ENCODE results near the gene SLC22A6.
"Not testable (repeated sequence)": the region's sequence is repeated elsewhere in the genome, so short reads cannot be mapped to it uniquely, and the experiment has no call there.

SLC22A6 gene

DNA sequence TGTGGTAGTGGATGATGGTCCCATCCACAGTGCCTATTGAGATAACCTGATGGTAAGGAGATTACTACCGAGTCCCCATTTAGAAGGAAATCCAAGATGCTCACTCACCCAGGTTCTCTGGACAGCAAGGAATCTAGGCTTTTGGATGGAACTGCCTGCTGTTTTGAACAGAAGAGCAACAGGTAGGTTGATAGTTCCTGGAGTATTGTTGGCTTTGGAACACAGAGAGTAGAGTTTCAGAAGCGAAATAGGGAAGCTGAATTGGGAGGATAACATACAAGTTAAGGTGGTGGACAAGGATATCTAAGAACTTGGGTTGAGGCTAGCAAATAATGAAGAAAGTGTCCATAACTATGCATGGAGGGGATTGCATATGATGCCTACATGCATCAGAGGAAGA is 27.6 kb downstream of the SLC22A6 start:
- no peak overlapping the region for H3K4me3 ChIP-seq (replicated peaks; ENCODE audit: low read depth, low read length)
- DNase-seq (ENCODE audit: extremely low read depth, low read depth) = no peak
- TF ChIP-seq, protein P1, sequence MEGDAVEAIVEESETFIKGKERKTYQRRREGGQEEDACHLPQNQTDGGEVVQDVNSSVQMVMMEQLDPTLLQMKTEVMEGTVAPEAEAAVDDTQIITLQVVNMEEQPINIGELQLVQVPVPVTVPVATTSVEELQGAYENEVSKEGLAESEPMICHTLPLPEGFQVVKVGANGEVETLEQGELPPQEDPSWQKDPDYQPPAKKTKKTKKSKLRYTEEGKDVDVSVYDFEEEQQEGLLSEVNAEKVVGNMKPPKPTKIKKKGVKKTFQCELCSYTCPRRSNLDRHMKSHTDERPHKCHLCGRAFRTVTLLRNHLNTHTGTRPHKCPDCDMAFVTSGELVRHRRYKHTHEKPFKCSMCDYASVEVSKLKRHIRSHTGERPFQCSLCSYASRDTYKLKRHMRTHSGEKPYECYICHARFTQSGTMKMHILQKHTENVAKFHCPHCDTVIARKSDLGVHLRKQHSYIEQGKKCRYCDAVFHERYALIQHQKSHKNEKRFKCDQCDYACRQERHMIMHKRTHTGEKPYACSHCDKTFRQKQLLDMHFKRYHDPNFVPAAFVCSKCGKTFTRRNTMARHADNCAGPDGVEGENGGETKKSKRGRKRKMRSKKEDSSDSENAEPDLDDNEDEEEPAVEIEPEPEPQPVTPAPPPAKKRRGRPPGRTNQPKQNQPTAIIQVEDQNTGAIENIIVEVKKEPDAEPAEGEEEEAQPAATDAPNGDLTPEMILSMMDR (IDR thresholded peaks at IDR 0.05; ENCODE audit: low read depth, low read length, missing control alignments) = no peak

DNA sequence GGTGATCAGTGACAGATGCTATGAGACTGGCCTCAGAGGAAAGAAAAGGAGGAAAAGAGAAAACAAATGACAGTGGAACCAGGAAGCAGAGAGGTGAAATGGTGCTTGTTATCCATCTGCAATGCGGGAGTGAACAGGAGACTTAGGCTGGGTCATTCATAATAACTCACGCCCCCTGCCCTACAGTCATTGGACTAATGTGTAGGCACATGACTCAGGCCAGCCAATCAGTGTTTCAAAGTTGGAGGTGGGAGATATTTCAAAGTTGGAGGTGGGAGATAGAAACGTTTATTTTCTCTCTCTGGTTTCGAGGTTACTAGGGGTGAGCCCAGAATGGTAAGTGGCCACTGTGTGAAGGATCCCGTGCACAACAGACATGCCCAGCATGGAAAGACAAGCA is 30.3 kb downstream of the SLC22A6 start:
- no peak overlapping the region for H3K4me3 ChIP-seq (replicated peaks; ENCODE audit: low read depth, low read length)
- TF ChIP-seq, protein P1 (IDR thresholded peaks at IDR 0.05; ENCODE audit: low read depth, low read length, missing control alignments) = no peak
- no peak for DNase-seq (ENCODE audit: extremely low read depth, low read depth)

DNA sequence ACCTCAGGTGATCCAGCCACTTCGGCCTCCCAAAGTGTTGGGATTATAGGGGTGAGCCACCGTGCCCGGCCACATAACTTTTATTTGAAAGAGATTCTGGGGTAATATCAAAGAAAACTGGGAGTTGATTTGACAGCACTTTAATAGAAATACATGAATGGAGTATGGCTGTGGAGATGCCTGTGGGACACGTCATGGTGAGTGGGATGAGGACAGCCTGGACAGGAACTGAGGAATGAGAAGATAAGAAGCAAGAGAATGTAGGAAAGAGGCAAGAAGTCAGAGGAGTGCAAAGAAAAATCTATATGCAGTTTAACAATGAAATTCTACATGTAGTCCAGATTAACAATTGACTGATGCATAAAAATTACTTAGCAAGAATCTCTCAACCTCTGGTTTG is 31.0 kb downstream of the SLC22A6 start:
- TF ChIP-seq, protein P1 (IDR thresholded peaks at IDR 0.05; ENCODE audit: low read depth, low read length, missing control alignments) = no peak
- DNase-seq (ENCODE audit: extremely low read depth, low read depth) = no peak
- H3K4me3 ChIP-seq (replicated peaks; ENCODE audit: low read depth, low read length) = no peak overlapping the region

DNA sequence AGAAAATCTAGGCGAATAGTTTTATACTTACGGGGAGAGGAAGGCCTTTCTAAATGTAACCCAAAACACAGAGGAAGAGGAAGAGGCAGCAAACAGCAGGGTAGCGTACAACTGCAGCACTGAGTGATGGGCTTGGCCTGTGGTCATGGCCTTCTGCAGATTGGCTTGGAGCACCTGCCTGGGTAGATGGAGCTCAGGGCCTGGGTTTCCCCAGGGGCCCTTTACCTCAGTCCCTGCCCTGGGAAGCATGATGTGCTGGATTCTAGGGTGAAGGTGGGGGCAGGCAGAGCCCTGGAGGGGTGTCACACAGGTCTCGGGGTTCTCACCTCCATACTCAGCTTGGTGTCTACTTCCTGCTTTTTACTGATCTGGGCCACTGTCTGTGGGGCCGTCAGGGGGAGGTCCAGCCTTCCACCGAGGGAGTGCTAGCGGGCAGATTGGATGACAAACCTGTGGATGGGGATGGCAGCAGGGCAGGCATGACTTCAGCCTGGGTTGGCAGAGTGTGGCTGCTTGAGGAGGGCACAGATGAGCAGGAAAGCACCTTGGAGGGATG is 35.9 kb downstream of the SLC22A6 start:
- TF ChIP-seq, protein P1 (IDR thresholded peaks at IDR 0.05; ENCODE audit: low read depth, low read length, missing control alignments) = no peak
- no peak for DNase-seq (ENCODE audit: extremely low read depth, low read depth)
- H3K4me3 ChIP-seq (replicated peaks; ENCODE audit: low read depth, low read length) = no peak overlapping the region

DNA sequence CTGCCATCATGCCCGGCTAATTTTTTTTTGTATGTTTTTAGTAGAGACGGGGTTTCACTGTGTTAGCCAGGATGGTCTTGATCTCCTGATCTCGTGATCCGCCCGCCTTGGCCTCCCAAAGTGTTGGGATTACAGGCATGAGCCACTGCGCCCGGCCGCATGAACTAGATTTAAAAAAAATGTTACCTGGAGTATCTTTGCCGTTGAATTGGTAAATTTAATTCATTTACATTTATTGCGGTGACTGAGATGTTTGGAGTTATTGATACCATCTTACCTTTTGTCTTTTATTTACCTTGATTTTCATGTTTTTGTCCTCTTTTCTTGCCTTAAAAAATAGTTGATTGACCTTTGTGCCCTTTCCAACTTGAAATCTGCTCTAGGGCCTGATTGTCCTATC is 39.2 kb downstream of the SLC22A6 start:
- H3K4me3 ChIP-seq (replicated peaks; ENCODE audit: low read depth, low read length); DNase-seq (ENCODE audit: extremely low read depth, low read depth): not testable (repeated sequence)

DNA sequence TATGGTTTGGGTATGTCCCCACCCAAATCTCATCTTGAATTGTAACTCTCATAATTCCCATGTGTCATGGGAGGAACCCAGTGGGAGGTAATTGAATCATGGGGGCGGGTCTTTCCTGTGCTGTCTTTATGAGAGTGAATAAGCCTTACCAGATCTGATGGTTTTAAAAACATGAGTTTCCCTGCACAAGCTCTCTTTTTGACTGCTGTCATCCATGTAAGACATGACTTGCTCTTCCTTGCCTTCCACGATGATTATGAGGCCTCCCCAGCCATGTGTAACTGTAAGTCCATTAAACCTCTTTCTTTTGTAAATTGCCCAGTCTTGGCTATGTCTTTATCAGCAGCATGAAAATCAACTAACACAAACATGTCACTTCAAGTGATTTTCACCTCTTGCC is 47.2 kb downstream of the SLC22A6 start:
- H3K4me3 ChIP-seq (replicated peaks; ENCODE audit: low read depth, low read length); DNase-seq (ENCODE audit: extremely low read depth, low read depth): not testable (repeated sequence)

DNA sequence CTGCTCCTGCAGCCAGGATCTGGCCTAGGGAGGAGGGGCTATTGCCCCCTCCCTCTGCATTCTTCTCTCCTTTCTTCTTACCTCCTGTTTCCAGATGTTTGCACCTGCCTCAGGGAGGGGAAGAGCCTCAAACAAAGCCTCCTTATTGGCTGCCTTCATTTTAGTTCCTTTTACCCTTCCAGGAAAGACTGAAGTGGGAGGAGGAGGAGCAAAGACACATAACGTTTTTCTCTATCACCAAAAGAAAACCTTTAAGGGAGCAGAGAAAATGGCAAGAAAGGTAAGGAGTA is 50.3 kb downstream of the SLC22A6 start:
- no peak overlapping the region for H3K4me3 ChIP-seq (replicated peaks; ENCODE audit: low read depth, low read length)
- TF ChIP-seq, protein P1 (IDR thresholded peaks at IDR 0.05; ENCODE audit: low read depth, low read length, missing control alignments) = no peak
- no peak for DNase-seq (ENCODE audit: extremely low read depth, low read depth)

DNA sequence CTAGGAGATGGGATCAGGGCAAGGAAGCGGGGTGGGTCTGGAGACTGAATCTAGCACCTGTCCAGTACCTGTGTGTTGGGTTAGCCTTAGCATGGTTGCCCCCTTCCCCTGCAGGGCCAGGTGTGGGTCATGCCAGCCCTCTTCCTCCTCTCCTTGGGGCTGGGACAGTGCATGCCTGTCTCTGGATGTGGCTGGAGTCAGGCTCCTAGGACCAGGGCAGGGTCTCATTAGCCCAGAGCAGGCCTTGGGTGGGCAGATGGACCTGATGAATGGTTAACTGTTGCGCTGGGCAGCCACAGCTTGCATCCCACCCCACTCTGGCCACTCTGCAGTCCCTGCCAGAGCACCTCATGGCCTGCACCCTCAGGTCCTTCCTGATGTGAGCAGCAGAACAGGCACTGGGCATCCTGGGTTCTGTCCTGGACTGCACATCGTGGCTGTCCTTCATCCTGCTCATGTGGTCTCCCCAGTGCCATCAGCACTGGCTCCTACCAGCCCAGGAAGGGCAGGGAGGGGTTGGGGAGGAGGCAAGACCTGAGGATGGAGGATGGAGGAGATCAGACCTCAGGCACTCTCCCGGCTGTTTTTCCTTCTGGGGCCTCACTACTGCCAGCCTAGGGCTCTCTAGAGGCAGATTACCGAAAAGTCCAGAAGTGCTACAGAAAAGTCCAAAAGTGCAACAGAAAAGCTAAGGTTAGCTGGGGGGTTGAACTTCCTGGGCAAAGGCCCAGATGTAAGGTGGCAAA is 50.8 kb downstream of the SLC22A6 start:
- DNase-seq (ENCODE audit: extremely low read depth, low read depth) = no peak
- H3K4me3 ChIP-seq (replicated peaks; ENCODE audit: low read depth, low read length) = no peak overlapping the region
- TF ChIP-seq, protein P1 (IDR thresholded peaks at IDR 0.05; ENCODE audit: low read depth, low read length, missing control alignments) = no peak
